GM23248 (cell line): ENCODE data around the gene CAMTA1. TPM values are rescaled to one million over a fixed set of nuclear protein-coding genes. Genes with fewer than 3 reads are reported as not detected.

Experiments used
- DNase-seq: peaks from one replicate; pipeline ENCODE4 v3.0.0-alpha.2; 2015
- H2AFZ ChIP-seq: fragments of 200-600 bp; sonication (generic); 2 replicates; pipeline ENCODE4 v1.6.1; 2016; ENCODE audit warnings: antibody characterized with exemption
- H3F3A ChIP-seq: fragments of 200-600 bp; sonication (generic); 2 replicates; pipeline ENCODE4 v1.6.1; 2016; ENCODE audit warnings: mild to moderate bottlenecking, antibody characterized with exemption, mixed run types; ENCODE audit not compliant: insufficient read depth
- H3K27ac ChIP-seq: fragments of 200-600 bp; sonication (generic); 2 replicates; pipeline ENCODE4 v1.5.1; 2016; ENCODE audit warnings: mild to moderate bottlenecking
- H3K27me3 ChIP-seq: fragments of 200-600 bp; sonication (generic); replicated peaks from 2 replicates; pipeline ENCODE4 v1.6.1; 2016; ENCODE audit warnings: mild to moderate bottlenecking; ENCODE audit not compliant: insufficient read depth
- H3K36me3 ChIP-seq: fragments of 200-600 bp; sonication (generic); 2 replicates; pipeline ENCODE4 v1.6.1; 2016; ENCODE audit warnings: low read depth, mild to moderate bottlenecking
- H3K4me1 ChIP-seq: fragments of 200-600 bp; sonication (generic); 2 replicates; pipeline ENCODE4 v1.6.1; 2016; ENCODE audit warnings: mild to moderate bottlenecking; ENCODE audit not compliant: insufficient read depth
- H3K4me2 ChIP-seq: fragments of 200-600 bp; sonication (generic); one replicate; pipeline ENCODE4 v1.6.1; 2016; ENCODE audit warnings: mild to moderate bottlenecking; ENCODE audit not compliant: unreplicated experiment
- H3K4me3 ChIP-seq: fragments of 200-600 bp; sonication (generic); 2 replicates; pipeline ENCODE4 v1.5.1; 2016; ENCODE audit warnings: mild to moderate bottlenecking
- H3K79me2 ChIP-seq: fragments of 200-600 bp; sonication (generic); 2 replicates; pipeline ENCODE4 v1.6.1; 2016; ENCODE audit warnings: mild to moderate bottlenecking; ENCODE audit not compliant: insufficient read depth
- H3K9ac ChIP-seq: fragments of 200-600 bp; sonication (generic); 2 replicates; pipeline ENCODE4 v1.6.1; 2016; ENCODE audit warnings: mild to moderate bottlenecking
- H3K9me2 ChIP-seq: fragments of 200-600 bp; sonication (generic); 2 replicates; pipeline ENCODE4 v1.6.1; 2016; ENCODE audit warnings: mixed run types, mild to moderate bottlenecking, moderate library complexity; ENCODE audit not compliant: insufficient read depth
- H3K9me3 ChIP-seq: fragments of 200-600 bp; sonication (generic); one replicate; pipeline ENCODE4 v1.6.1; 2017; ENCODE audit warnings: low read depth
- H4K20me1 ChIP-seq: fragments of 200-600 bp; sonication (generic); 2 replicates; pipeline ENCODE4 v1.6.0; 2016; ENCODE audit not compliant: insufficient read depth
- EZH2 ChIP-seq: fragments of 200-600 bp; sonication (generic); IDR thresholded peaks from 2 replicates; pipeline ENCODE4 v1.6.1; 2018; ENCODE audit warnings: antibody characterized with exemption, mild to moderate bottlenecking; ENCODE audit not compliant: insufficient read depth, poor library complexity, severe bottlenecking
- EZH2phosphoT487 ChIP-seq: fragments of 200-600 bp; sonication (generic); IDR thresholded peaks from 2 replicates; pipeline ENCODE4 v1.6.1; 2018; ENCODE audit warnings: antibody characterized with exemption, moderate library complexity, mild to moderate bottlenecking, low read depth; ENCODE audit not compliant: insufficient read depth
- WGBS, 2 experiments: methylation state at CpG; one replicate each; pipeline ENCODE4 v1.1.6; 2015 to 2017; ENCODE audit warnings: low lambda C conversion rate in 2 of 2, low coverage in 1 of 2; ENCODE audit errors: missing lambda C conversion rate in 2 of 2; 5-methylcytosine and 5-hydroxymethylcytosine counted together
- in situ Hi-C: fragments of 300-500 bp; cut with MboI; formaldehyde crosslinking; loops from 2 replicates; pipeline ENCODE4 v1.15.0; 2020
- polyA plus RNA-seq: library from polyadenylated mRNA; unstranded; fragments of >200 nt; fragmentation: Nextera tagmentation; extraction: Ambion mirVana; gene quantifications from 2 replicates; pipeline ENCODE4 v1.2.1, GENCODE V29; 2016
- total RNA-seq: library from RNA; depleted of rRNA; stranded (reverse); fragments of >200 nt; shearing (Covaris generic); gene quantifications from 2 replicates; pipeline ENCODE4 v1.2.3, GENCODE V29; 2014

CAMTA1 gene
- total and polyA plus RNA-seq, 2 experiments from 2014 or later: 50.1 to 165 TPM

DNA sequence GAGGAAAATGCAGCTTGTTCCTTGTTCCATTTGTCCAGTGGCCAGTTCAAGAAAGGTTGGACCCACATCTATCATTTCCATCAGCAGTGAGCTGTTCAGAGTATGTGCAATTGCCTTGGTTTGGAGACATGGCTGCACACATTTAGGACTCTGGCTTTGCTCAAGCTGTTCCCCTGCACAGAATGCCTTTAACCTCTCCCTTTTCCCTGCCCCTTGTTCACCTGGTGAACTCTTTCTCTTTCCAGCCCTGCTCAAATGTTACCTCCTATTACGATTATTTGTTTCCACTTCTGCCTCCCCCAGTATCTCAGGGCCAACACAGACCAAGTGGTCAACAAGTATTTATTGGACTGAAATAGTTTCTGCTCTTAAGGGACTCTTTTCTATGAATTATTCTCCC is 385.9 kb downstream of the CAMTA1 start:
- Histone ChIP-seq H3K4me3 (no peak overlapping the region), H3K4me1 (no peaks in the 10 kb centered on the region), H3K79me2 (no peaks in the 10 kb centered on the region), H3F3A (no peaks in the 10 kb centered on the region), H4K20me1 (no peaks in the 10 kb centered on the region), H3K4me2 (no peak overlapping the region), H3K36me3 (no peaks in the 10 kb centered on the region), H3K27ac (no peak overlapping the region), H2AFZ (no peak overlapping the region), H3K9me3 (no peaks in the 10 kb centered on the region), H3K27me3 (peaks cover 21% of the 10 kb centered on the region), H3K9me2 (no peaks in the 10 kb centered on the region), H3K9ac (no peak overlapping the region)
- DNase-seq: no peak
- 43 to 57% methylated on average over 1 of the region's 1 CpG for WGBS, 2 experiments
- TF ChIP-seq EZH2 (no peak), EZH2phosphoT487 (no peak)
- in situ Hi-C loops: no loop called here

GRCh38 chr1:7171574-7171973 is 386.3 kb downstream of the CAMTA1 start:
- peaks cover 21% of the 10 kb centered on the region for H3K27me3 ChIP-seq
- no peaks in the 10 kb centered on the region for H3K4me1 ChIP-seq
- no peak for DNase-seq
- no peaks in the 10 kb centered on the region for H3K9me3 ChIP-seq
- no peaks in the 10 kb centered on the region for H3K9me2 ChIP-seq
- in situ Hi-C loops: no loop called here
- WGBS, 2 experiments: 52 to 53% methylated on average over 6 of the region's 6 CpGs
- no peak overlapping the region for H2AFZ ChIP-seq
- H3K4me2 ChIP-seq: no peak overlapping the region
- no peaks in the 10 kb centered on the region for H3F3A ChIP-seq
- no peaks in the 10 kb centered on the region for H3K79me2 ChIP-seq
- no peak overlapping the region for H3K4me3 ChIP-seq
- TF ChIP-seq EZH2 (no peak), EZH2phosphoT487 (no peak)
- H4K20me1 ChIP-seq: no peaks in the 10 kb centered on the region
- H3K9ac ChIP-seq: no peak overlapping the region
- H3K27ac ChIP-seq: no peak overlapping the region
- H3K36me3 ChIP-seq: no peaks in the 10 kb centered on the region

GRCh38 chr1:7172804-7173203 is 387.6 kb downstream of the CAMTA1 start:
- in situ Hi-C loops: no loop called here
- no peak overlapping the region for H3K4me3 ChIP-seq
- DNase-seq: no peak
- no peak overlapping the region for H3K9ac ChIP-seq
- H3K4me2 ChIP-seq: no peak overlapping the region
- no peaks in the 10 kb centered on the region for H4K20me1 ChIP-seq
- no peaks in the 10 kb centered on the region for H3K36me3 ChIP-seq
- no peaks in the 10 kb centered on the region for H3K79me2 ChIP-seq
- TF ChIP-seq EZH2phosphoT487: no peak
- no peak for TF ChIP-seq EZH2
- WGBS, 2 experiments: 54 to 61% methylated on average over 14 of the region's 14 CpGs
- H3K27ac ChIP-seq: no peak overlapping the region
- peaks cover 21% of the 10 kb centered on the region for H3K27me3 ChIP-seq
- no peaks in the 10 kb centered on the region for H3K9me3 ChIP-seq
- H2AFZ ChIP-seq: no peak overlapping the region
- no peaks in the 10 kb centered on the region for H3F3A ChIP-seq
- H3K9me2 ChIP-seq: no peaks in the 10 kb centered on the region
- H3K4me1 ChIP-seq: no peaks in the 10 kb centered on the region

GRCh38 chr1:7174561-7174960 is 389.3 kb downstream of the CAMTA1 start:
- Histone ChIP-seq H3K9me2 (no peaks in the 10 kb centered on the region), H2AFZ (no peak overlapping the region), H3F3A (no peaks in the 10 kb centered on the region), H3K27ac (no peak overlapping the region), H3K79me2 (no peaks in the 10 kb centered on the region), H3K4me1 (no peaks in the 10 kb centered on the region), H3K27me3 (peaks cover 21% of the 10 kb centered on the region), H3K9me3 (no peaks in the 10 kb centered on the region), H4K20me1 (no peaks in the 10 kb centered on the region), H3K36me3 (no peaks in the 10 kb centered on the region), H3K9ac (no peak overlapping the region), H3K4me2 (no peak overlapping the region), H3K4me3 (no peak overlapping the region)
- DNase-seq: no peak
- 44 to 47% methylated on average over 10 to 12 of the region's 12 CpGs for WGBS, 2 experiments
- in situ Hi-C loops: no loop called here
- TF ChIP-seq EZH2 (no peak), EZH2phosphoT487 (no peak)
